Activated effector memory CD4-positive, alpha-beta T cell treated with Interleukin-2 at 50 U/mL for 16 hours (primary cell): ENCODE measurements around the gene IL1RAPL2.
"Not testable (repeated sequence)": the region's sequence is repeated elsewhere in the genome, so short reads cannot be mapped to it uniquely, and the experiment has no call there.

Experiments
- DNase-seq: peaks from one replicate; pipeline ENCODE4 v3.0.0-alpha.2; 2020

The IL1RAPL2 gene

GRCh38 chrX:104677517-104677916, 111.5 kb downstream of the IL1RAPL2 start:
- not testable (repeated sequence) for DNase-seq

GRCh38 chrX:104679175-104679574, 113.2 kb downstream of the IL1RAPL2 start:
- no peak for DNase-seq

- no peak for DNase-seq
These were observed 115.2 kb downstream of the IL1RAPL2 start for GRCh38 chrX:104681214-104681613.

GRCh38 chrX:104684077-104684476, 118.1 kb downstream of the IL1RAPL2 start:
- DNase-seq, result no peak

GRCh38 chrX:104695593-104695992, 129.6 kb downstream of the IL1RAPL2 start:
- DNase-seq, result no peak

DNA sequence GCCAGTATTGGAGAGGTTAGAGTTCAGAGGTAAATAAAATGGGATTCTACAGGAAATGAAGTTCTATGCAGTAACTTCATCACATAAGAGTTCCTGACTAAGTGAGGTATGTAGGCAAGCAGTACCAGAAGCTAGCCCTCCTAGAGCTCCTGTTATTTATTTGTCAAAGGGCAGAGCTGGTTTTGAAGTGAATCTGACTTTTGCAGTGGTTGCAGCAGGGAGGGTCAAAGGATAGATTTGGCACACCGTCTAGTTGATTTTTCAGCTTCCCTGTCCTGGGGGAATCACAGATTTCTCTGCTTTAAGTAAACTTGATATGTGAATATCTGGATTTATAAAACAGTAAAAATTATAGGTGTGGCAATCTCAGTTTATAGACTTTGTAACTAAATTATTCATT, 130.7 kb downstream of the IL1RAPL2 start:
- no peak for DNase-seq

GRCh38 chrX:104697294-104697693, 131.3 kb downstream of the IL1RAPL2 start:
- DNase-seq, result no peak

GRCh38 chrX:104707042-104707441, 141.0 kb downstream of the IL1RAPL2 start:
- DNase-seq, result no peak

GRCh38 chrX:104707572-104707971, 141.6 kb downstream of the IL1RAPL2 start:
- no peak for DNase-seq

GRCh38 chrX:104712515-104712914, 146.5 kb downstream of the IL1RAPL2 start:
- DNase-seq, result no peak

DNA sequence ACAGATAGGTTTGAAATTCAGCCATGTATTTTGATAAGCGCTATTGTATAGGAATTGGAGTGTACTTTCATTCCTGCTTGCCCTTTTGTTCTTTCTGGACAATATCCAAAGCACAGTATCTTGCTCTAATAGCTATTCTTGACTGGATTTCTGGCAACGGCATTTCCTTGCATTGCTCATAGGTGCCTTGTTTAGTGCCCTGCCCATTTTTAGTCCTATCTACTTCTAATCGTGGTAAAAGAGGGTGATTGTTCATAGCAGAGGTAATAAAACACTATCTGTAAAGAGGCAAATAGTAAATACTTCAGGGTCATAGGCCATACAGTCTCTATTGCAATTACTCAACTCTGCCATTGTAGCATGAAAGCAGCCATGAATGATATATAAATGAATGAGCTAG, 155.9 kb downstream of the IL1RAPL2 start:
- DNase-seq, result no peak

DNA sequence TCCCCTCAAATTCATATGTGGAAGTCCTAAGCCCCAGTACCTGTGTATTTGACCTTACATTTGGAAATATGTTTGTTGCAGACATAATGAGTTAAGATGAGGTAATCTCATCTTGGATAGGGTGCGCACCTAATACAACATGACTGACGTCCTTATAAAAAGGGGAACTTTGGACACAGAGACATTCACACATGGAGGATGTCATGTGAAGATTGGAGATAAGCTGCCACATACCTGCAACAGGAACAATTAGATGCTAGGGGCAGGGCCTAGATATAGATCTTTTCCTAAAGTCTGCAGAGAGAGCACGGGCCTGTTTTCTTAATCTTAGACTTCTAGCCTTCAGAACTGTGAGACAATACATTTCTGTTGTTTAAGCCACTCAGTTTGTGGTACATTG, 162.5 kb downstream of the IL1RAPL2 start:
- no peak for DNase-seq

- DNase-seq, result no peak
These were observed 176.4 kb downstream of the IL1RAPL2 start for GRCh38 chrX:104742355-104742754.

GRCh38 chrX:104745152-104745551, 179.2 kb downstream of the IL1RAPL2 start:
- no peak for DNase-seq

- no peak for DNase-seq
These were observed 184.1 kb downstream of the IL1RAPL2 start for GRCh38 chrX:104749951-104750610.

GRCh38 chrX:104762641-104763040, 196.6 kb downstream of the IL1RAPL2 start:
- no peak for DNase-seq

DNA sequence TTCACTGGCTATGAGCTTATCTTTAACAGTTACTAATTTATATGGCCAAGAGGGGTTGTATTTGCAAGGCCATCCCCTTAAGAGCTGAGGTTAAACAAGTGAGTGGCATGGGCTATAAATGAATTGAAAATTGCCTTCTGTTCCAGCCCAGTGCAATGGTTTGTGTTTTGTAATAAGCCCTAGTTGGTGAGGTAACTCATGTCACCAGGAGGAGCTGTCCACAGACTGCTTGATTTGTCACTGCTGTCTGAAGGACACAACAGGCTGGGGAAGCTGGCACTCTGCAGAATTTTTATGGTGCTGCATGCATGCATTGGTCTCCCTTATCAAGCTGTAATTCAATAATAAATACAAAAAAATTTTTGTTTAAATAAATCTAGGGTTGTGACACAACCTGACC, 223.8 kb downstream of the IL1RAPL2 start:
- DNase-seq, result no peak

DNA sequence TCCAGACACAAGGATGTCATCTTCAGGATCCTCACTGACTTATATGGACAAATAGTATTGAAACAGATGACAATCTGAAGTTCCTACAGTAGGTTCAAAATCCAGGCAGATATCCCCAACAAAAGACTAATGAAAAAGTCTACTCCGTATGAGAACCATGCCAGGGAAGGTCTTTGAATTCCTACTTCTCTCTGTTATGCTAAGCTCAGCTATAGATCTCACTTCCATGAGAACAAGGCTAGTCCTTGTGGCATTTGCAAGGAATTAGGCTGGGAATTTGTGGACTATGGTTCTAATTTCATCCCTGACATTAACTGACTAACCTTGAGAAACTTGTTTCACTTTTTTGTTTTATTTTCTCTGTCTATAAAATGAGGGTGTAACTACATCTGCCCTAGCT, 229.8 kb downstream of the IL1RAPL2 start:
- DNase-seq, result no peak

GRCh38 chrX:104803219-104803618, 237.2 kb downstream of the IL1RAPL2 start:
- no peak for DNase-seq

DNA sequence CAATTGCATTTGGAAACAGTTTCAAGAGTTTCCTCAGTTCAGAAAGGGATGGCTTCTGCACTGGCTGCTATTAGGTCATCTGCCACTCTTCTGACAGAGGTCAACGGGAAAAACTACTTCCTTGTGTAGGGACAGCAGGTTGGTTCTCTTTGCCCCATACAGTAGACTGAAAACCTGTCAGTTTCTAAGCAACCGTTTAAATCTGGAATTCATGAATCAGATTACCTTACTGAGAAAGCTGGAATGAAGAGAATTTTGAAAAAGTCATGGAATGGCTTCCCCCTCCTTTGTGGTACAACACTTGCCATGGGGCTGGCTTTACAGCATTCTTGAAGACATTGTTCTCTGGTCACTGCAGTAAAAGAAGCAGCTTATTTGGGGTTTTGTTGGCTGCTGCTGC, 240.3 kb downstream of the IL1RAPL2 start:
- DNase-seq, result no peak

DNA sequence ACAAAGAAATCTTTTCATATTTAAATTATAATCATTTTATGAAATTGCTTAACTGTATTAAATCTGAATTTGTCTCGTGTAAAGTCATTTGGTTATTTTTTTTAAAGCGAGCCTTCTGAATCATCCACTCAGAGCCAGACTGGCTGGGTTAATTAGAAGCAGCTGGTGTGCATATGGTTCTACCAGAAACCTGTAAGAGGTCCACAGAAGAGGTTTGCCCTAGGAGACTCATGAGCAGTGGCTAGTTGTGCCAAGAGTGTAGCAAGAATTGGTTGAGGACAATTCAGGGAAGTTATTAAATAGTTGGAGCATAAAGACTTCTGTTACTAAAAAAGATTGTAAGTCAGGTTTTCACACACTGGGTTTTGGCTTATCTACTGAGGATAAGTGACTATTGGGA, 267.4 kb downstream of the IL1RAPL2 start:
- DNase-seq, result no peak

- DNase-seq, result no peak
These were observed 276.6 kb downstream of the IL1RAPL2 start for GRCh38 chrX:104842646-104843045.

- DNase-seq, result no peak
These were observed 286.2 kb downstream of the IL1RAPL2 start for GRCh38 chrX:104852241-104852640.

DNA sequence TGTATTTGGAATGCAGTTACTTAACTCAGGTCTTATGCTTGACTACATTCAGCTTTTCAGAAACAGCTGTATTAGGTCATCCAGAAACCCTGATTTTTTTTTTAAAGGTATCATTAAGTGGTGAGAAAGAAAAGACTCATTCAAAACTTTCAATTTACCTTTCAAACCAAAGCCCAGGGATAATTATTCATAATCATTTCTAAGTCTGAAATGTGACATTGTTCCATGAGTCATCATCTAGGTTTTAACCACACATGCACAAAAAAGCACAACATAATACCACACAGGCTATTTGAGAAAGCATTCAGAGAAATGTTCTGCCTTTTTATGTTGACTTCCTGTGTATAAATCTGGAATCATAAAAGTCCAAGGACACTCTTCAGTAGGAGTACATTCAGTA, 288.2 kb downstream of the IL1RAPL2 start:
- no peak for DNase-seq

- no peak for DNase-seq
These were observed 288.9 kb downstream of the IL1RAPL2 start for GRCh38 chrX:104854790-104855340.
